Heart left ventricle (tissue), 13 donors: ENCODE data around the gene ANKRD50.

Experiments used
- POLR2A ChIP-seq, 2 donors: fragments of 450-650 bp; IDR thresholded peaks; one replicate each; pipeline ENCODE4 v1.6.1; 2017; ENCODE audit warnings: antibody characterized with exemption in 2 of 2, mild to moderate bottlenecking in 2 of 2, moderate library complexity in 2 of 2
- TF ChIP-seq, protein P1 (sequence below), 12 donors: fragments of 200-600 bp; sonication (generic) in 4 of 12; IDR thresholded peaks; one replicate each; pipeline versions ENCODE4 v1.5.0 to v1.8.0; 2018 to 2022; ENCODE audit warnings: antibody characterized with exemption in 12 of 12, mild to moderate bottlenecking in 5 of 12
- donor health status: ischemic (EF 13 %, LVEDD 7.1; RV severe dilation, severe dysfunction).
- donor health status: DM: no; HTN: yes; CAD: no.
- donor health status: DM: no; HTN: no; CAD: no.
- donor health status: ischemic (EF 25% LVEDD 6.9; RV normal size, moderate dysfunction).
- donor health status: ischemic (EF 25% LVEDD 5.7; RV mildly dilated, moderate dysfunction).
- donor health status: ischemic (EF 35%, LVEDD 5.7; RV mildly dilated, moderate dysfunction).
- donor health status: nonischemic (EF 11% LVEDD 7.7; RV severe dilation, severe dysfunction).
- donor health status: DM: yes; HTN: yes; CAD: no.
- donor health status: PGD.
- donor health status: ischemic (EF 29% LVEDD 5.4; RV normal size, mild dysfunction).
- donor health status: nonischemic (EF 23%, LVEDD 6.1; RV moderate dilation, normal function).

DNA sequence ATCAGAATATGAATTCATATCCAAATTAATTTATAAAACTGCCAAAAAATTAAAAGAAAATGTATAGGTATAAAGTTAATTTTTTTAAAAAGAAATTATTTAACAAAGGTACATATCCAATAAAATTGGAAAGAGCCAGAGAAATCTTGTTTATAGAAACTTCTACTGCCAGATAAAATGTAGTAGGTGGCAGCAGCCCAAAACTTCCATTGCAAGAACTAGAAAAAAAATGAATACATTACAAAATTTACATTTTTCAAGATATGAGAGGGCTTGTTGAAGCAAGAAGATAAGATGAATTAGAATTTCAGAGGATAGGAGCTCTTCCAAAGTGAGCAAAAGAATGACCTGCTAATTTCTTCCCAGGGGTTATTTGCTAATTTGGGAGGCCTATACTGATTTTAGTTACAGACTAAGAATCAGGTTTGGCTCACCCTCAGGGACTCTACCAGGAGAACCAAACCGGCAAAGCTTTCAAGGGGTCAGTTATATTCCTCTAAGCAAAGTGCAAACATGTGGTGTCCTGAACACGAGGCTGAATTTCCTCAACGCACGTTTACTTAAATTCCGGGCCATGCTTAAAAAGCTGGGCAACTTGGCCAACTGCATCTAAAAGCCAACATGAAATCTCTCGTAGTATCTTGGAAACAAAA lies 17.5 kb downstream of the ANKRD50 start:
- TF ChIP-seq, protein P1, sequence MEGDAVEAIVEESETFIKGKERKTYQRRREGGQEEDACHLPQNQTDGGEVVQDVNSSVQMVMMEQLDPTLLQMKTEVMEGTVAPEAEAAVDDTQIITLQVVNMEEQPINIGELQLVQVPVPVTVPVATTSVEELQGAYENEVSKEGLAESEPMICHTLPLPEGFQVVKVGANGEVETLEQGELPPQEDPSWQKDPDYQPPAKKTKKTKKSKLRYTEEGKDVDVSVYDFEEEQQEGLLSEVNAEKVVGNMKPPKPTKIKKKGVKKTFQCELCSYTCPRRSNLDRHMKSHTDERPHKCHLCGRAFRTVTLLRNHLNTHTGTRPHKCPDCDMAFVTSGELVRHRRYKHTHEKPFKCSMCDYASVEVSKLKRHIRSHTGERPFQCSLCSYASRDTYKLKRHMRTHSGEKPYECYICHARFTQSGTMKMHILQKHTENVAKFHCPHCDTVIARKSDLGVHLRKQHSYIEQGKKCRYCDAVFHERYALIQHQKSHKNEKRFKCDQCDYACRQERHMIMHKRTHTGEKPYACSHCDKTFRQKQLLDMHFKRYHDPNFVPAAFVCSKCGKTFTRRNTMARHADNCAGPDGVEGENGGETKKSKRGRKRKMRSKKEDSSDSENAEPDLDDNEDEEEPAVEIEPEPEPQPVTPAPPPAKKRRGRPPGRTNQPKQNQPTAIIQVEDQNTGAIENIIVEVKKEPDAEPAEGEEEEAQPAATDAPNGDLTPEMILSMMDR (IDR thresholded peaks at IDR 0.05) = no peak
- no peak for TF ChIP-seq POLR2A (IDR thresholded peaks at IDR 0.05)
